ELR (cell line): ENCODE results near the gene PLCB1.

Source experiments
- DNase-seq: peaks from one replicate; pipeline ENCODE4 v3.0.0-alpha.2; 2015; ENCODE audit warnings: low read depth

The PLCB1 gene

DNA sequence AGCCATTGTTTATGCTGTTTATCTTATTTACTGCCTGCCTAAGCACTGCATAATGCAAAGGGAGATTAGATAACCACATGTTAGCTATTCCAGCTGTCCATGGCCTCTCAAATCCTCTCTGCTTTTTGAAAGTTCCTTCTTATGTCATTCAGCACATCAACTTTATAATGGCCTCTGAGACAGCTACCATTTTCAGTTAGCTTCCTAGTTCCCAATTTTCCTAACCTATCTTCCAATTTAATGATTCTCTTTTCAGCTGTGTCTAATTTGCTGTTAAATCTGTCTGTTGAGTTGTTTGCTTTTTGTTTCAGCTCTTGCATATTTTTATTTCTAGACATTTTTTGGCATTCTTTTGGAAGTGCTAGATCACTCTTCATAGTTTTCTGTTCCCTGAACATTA, 763.4 kb downstream of the PLCB1 start:
- no peak for DNase-seq

DNA sequence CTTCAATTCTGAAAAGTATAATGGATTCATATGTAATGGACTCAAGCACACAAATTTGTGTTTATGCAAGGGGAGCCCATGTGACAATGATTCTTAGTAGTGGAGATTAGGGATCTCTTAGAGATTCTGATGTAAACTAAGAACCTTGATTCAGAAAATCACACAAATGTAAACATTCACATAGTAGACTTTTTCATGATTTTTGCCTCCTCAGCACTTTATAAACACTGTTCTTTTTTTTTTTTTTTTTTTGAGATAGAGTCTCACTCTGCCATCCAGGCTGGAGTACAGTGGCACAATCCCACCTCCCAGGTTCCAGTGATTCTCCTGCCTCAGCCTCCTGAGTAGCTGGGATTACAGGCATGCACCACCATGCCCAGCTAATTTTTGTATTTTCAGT, 766.8 kb downstream of the PLCB1 start:
- DNase-seq: no peak

DNA sequence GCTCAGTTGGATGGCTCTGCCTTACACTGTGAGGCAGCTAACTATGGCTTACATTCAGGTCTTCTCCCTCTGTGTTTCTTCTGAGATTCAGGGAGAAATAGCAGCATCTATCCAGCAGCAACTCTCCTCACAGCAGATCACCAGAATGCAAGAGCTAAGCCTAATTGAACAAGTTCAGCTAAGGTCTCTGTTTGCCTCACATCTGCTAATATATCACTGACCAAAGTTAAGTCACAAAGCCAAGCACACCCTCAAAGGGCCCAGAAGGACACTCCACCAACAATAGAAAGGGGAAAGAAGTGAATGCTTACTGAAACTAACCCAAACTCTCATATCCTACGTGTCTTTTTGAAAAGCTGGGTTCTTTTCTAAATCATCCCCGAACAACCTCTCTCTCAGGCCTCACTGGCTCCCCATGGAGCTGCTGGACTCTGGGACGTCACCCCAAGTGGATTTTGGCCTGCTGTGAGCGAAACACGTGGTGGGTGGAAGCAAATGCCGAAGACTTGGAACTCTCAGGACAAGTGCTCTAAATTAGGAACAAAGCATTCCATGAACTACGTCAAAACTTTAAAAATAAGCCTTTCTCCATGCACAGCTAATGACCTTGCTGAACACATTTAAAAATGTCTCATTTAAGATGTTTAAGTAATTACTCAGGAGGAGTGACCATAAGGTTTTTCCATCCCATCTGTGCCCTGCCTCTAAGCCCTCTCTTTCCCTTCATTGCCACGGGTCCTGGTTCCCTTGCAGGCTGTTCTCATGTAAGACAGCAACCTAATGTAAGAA, 769.4 kb downstream of the PLCB1 start:
- DNase-seq: no peak

DNA sequence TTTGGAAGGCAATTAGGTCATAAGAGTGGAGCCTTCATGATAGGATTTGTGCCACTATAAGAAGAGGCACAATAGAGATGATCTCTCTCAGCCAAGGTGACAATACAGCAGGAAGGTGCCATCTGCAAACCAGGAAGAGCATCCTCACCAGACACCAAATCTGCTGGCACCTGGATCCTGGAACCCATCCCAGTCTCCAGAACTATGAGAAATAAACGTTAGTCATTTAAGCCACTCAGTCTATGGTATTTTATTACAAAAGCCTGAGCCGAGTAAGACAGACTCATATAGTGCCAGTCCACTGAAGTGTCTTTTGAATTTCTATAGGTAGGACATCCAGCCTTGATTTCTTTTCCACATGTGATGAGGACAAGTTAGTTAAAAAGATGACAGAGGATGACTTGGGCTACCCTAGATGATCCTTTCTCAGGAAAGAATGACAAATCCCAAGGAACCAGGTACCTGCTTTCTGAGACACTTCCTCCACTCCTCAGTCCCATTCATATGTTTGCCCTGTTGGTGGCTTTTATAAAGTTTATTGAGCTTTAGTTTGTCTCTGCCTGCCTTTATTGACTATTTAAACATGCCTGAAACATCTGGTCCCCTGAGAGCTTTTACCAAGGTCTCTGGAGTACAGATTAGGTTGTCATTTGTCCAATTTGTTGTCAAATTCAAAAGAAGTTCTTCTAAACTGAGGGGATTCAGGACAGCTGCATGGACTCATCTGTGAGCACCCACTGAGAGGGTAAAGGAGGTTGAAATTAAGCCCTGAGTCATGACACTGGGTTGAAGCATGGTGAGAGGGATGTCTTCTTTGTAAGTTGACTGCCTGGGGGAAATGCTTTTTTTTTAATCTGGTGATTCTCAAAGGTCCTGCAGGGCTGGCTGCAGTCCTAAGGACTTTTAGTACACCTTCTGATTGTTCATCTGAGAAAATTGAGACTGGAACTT, 771.9 kb downstream of the PLCB1 start:
- no peak for DNase-seq

DNA sequence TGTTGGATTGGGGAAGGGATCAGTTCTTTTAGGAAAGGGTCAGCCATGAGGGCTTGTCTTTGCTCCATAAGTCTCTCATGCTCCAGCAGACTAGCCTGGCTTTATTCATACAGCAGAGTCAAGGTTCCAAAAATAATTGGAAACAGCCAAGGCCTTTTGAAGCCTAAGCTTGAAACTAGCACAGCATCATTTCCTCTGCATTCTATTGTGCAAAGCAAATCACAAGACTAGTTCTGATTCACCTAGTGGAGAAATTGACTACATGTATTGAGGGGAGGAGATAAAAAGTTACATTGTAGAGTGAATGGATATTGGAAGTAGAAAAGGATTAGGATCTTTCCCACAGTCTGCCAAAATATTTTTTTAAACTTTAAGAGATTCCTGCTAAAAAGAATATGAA, 777.5 kb downstream of the PLCB1 start:
- DNase-seq: peak; percentile 13

DNA sequence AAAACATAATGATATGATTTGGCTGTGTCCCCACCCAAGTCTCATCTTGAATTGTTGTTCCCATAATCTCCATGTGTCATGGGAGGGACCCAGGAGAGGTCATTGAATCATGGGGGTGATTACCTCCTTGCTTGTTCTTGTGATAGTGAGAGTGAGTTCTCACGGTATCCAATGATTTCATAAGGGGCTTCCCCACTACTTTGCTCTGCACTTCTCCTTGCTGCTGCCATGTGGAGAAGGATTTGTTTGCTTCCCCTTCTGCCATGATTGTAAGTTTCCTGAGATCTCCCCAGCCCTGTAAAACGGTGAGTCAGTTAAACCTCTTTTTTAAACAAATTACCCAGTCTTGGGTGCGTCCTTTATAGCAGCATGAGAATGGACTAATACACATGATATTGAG, 780.0 kb downstream of the PLCB1 start:
- DNase-seq: no peak

DNA sequence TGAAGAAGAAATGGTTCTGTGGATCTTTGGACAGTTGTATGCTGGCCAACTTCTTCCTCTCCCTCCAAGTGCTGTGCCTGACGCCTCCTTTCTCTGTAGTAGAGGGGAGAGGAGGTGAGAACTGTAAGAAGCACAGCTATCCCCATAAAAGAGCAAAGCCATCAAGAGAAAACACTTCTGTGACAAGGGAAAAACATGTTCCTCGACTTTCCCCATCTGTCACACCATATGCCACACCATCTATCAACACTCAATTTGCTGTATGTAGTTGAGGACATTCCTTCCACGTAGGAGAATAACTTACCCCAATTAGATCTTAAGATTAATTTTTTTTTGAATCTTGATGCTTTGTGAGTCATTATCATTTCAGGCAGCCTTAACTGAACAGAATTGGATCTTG, 780.7 kb downstream of the PLCB1 start:
- DNase-seq: no peak

DNA sequence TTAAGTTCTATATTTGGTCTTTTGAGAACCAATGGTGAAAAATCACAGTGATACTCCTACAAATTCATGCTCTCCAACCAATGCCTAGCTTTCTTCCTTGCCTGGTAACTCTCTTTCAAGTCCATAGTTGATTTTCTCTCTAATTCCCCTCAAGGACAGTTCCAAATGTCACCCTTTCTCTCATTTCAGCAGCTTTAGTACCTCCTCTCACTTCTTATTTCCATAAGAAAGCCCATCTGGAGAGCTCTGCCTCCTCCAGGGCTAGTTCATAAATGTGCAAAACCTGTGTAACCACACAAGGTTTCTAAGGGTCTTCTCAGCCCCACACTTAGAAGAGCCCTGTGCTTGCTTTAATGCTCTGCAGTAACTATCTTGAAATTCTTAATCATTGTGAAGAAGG, 781.4 kb downstream of the PLCB1 start:
- DNase-seq: no peak

DNA sequence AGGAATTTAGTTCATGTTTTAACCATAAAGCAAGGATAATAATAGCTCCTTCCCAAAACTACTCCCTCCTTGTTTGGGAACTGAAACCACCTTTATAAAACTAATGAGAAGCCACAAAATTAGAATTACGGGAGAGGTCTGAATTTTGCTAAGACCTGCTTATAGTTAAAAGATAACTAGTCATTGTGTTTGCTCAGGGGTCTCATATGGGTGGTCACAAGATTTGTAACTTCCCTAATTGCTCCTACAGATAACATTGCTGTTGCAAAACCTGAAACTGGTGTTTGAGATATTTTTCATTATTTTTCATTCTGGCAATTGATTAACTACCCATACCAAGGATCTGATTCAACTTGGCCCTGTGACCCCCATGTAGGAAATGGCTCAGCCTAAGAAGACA, 782.4 kb downstream of the PLCB1 start:
- no peak for DNase-seq

DNA sequence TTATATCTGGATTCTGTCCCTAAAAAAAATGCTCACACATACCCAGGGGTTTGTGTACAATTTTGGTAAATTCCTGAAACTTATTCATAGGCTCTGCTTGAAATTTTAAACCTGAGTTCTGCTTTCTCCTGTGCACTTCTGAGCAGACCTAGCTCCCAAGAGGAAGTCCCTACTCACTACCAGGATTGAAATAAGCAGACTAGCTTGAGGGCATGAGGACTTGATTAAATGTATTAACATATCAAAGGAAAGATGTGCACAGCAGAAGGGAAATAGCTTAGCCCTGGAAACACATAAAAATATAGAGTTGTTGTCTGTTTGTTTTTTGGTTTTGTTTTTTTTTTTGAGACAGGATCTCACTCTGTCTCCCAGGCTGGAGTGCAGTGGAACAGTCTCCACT, 785.0 kb downstream of the PLCB1 start:
- DNase-seq: no peak

DNA sequence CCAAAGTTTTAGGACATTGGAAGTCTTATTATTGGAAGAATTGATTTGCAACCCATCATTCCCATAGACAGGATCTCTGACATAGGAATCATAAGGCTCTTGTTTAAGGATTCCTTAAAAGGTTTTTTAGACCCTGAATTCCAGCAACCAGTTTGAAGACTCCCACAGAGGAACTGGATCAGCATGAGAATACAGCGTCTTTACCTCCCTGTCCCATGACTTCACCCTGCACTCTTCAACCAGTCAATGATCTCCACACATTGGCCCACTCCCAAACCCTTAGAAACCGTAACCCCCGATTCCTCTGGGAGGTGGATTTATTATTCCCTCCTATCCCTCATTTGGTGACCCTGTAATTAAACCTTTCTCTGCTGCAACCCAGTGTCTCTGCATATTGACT, 786.1 kb downstream of the PLCB1 start:
- DNase-seq: no peak

DNA sequence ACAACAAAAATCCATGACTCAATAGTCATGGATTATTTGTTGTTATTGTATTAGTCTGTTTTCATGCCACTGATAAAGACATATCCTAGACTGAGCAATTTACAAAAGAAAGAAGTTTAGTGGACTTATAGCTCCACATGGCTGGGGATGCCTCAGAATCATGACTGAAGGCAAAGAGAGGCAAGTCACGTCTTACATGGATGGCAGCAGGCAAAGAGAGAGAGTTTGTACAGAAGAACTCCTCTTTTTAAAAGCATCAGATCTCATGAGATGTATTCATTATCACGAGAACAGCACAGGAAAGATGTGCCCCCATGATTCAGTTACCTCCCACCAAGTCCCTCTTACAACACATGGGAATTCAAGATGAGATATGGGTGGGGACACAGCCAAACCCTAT, 792.5 kb downstream of the PLCB1 start:
- DNase-seq: no peak

DNA sequence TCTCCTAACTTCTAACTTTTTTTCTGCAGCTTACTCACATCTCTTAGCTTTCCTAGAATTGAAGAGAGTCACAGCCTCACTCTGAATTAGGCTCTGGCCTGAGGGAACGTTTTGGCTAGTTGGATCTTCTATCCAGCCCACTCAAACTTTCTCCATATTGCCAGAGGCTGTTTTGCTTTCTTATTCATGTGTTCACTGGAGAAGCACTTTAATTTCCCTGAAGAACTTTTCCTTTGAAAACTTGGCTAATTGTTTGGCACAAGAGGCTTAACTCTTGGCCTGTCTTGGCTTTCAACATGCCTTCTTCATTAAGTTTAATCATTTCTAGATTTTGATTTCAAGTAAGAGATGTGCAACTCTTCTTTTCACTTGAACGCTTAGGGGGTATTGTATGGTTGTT, 798.7 kb downstream of the PLCB1 start:
- peak; percentile 2 for DNase-seq

DNA sequence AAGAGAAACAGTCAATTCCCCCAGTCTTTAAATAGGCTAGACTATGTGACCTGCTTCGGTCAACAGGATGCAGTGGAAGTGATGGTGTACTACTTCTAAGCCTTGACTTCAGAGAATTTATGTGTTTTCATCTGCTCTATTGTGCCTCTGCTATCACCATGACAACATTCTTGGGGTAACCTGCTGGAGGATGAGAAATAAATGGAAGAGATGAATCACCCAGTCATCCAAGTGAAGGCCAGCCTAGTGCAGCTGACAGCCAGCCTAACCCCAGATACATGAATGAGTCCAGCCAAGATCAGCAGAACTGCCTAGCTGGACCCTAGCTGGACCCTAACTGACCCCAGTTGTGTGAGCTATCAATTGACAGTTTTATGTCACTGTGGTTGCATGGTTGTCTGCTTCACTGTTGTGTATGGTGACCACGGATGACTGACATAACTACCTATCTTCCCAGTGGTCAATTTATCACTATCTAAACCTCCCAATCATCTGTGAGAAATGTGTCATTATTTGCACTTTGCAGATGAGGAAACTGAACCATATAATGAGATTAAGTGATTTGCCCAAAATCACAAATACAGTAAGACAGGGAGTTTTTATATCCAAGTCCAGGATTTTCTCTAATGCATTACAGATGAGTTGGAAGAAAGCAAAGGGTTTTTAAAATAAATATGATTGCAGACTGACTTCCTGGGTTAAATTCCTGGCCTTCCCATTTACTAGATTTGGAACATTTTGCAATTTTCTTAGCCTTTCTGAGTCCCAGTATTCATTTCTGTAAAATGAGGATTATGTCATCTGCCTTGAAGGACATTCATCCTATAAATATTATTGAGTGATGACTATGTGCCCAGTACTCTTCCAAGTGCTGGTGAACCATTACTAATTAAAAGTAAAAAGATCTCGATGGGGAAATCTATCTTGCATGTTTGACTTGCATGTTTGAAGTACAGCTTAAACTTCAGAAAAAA, 800.4 kb downstream of the PLCB1 start:
- peak; percentile 68 for DNase-seq

DNA sequence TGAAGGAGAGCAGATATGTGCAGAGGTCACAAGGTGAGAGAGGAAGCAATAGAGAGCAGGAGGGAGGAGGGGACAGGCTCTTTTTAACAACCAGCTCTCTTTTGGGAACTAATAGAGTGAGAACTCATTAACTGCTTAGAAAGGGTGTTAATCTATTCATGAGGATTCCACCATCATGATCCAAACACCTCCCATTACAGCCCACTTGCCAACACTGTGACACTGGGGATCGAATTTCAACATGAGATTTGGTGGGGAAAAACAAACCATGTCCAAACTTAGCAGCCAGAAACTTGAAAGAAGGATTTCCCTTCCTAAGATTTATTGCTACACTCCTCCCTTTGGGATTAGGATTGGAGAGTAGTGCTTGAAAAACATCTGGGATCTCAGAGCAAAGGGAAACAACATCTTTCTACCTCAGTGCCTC, 801.3 kb downstream of the PLCB1 start:
- DNase-seq: no peak

DNA sequence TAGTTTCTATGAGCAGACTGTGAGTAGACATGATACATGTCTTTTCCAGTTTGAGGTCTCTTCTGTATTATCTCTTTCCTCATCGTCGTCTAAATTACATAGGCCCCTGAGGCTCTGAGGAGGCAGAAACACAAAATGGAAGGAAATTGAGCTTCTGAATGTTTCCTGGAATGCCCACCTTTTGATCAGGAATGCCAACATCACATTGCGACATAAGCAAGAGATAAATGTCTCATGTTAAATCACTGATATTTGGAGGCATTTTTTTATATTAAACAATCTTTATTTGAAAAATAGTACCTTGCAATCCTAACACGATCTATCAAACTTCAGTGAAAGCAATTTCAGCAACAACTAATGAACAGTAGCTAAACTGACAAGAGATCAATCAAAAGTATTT, 802.3 kb downstream of the PLCB1 start:
- no peak for DNase-seq
